ENCODE measurements around the gene BLOC1S4. TPM values are rescaled to one million over a fixed set of nuclear protein-coding genes. Genes with fewer than 3 reads are reported as not detected.

BLOC1S4 gene
- total RNA-seq, 1 experiment from 2014 or later = 14.9 TPM

DNA sequence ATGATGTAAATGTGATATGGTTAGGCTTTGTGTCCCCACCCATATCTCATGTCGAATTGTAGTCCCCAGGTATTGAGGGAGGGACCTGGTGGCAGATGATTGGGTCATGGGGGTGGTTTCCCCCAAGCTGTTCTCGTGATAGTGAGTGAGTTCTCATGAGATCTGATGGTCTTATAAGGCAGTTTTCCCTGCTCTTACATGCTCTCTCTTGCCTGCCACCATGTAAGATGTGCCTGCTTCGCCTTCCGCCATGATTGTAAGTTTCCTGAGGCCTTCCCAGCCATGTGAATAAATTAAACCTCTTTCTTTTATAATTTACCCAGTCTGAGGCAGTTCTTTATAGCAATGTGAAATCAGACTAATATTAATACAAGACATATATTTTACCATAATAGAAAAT, 23.9 kb downstream of the BLOC1S4 start:
- H3K27me3 ChIP-seq (ENCODE audit: insufficient read depth, low read length) = no peaks in the 10 kb centered on the region
- H2BK5ac ChIP-seq (ENCODE audit: insufficient read length, low read length) = no peak overlapping the region
- H3K27ac Mint-ChIP-seq = no peak overlapping the region
- peaks cover 6 to 8% of the 10 kb centered on the region in 2 experiments; a peak in 2 of 5 replicates for H3K9me3 Mint-ChIP-seq
- 0 out of 4 replicates have a peak, but pooled peaks cover 0 to 5% of the 10 kb centered on the region in 2 experiments for H3K4me1 Mint-ChIP-seq
- no peaks in the 10 kb centered on the region for H3K9me3 ChIP-seq (ENCODE audit: control insufficient read depth, low read depth, low read length)
- H4K8ac ChIP-seq (replicated peaks; ENCODE audit: insufficient read length, low read depth, low read length) = no peak overlapping the region
- H3K56ac ChIP-seq (ENCODE audit: insufficient read length, low read depth, low read length) = no peak overlapping the region
- no peak overlapping the region for H2AK5ac ChIP-seq (ENCODE audit: insufficient read length, low read length)
- H3K18ac ChIP-seq (ENCODE audit: insufficient read length, low read depth, low read length) = no peak overlapping the region
- H3K23me2 ChIP-seq (ENCODE audit: insufficient read length, low read depth, low read length, poor library complexity, severe bottlenecking) = no peaks in the 10 kb centered on the region
- no peak overlapping the region for H3K9ac ChIP-seq (ENCODE audit: extremely low read depth, insufficient read length, low read length)
- H4K5ac ChIP-seq (ENCODE audit: insufficient read length, low read depth, low read length) = no peak overlapping the region
- no peaks in the 10 kb centered on the region for H3K79me2 ChIP-seq (ENCODE audit: insufficient read depth, low read length)
- H3K4me3 Mint-ChIP-seq = no peak overlapping the region
- no peaks in the 10 kb centered on the region; a peak in 1 of 7 replicates for H3K36me3 Mint-ChIP-seq (ENCODE audit: insufficient read depth in 1 of 3, low read depth in 3 of 3)
- DNase-seq = no peak
- H3K27ac ChIP-seq (ENCODE audit: insufficient read length, low read depth, low read length) = no peak overlapping the region
- H3K27me3 Mint-ChIP-seq (ENCODE audit: low read depth) = peaks cover 1% of the 10 kb centered on the region
- peaks cover 2% of the 10 kb centered on the region for H4K20me1 ChIP-seq (ENCODE audit: control insufficient read depth, insufficient read depth, insufficient read length)
- H2BK15ac ChIP-seq (ENCODE audit: low read depth, low read length) = no peak overlapping the region
- H2BK12ac ChIP-seq (ENCODE audit: insufficient read length, low read depth, low read length) = no peak overlapping the region
- H3K23ac ChIP-seq (ENCODE audit: insufficient read length, low read depth, low read length) = no peak overlapping the region
- no peak overlapping the region for H2BK20ac ChIP-seq (ENCODE audit: low read depth, low read length, poor library complexity, severe bottlenecking)
- no peak overlapping the region for H4K91ac ChIP-seq (ENCODE audit: insufficient read length, low read depth, low read length)
- no peak overlapping the region for H2AFZ ChIP-seq (ENCODE audit: low read length)
- no peak overlapping the region for H3T11ph ChIP-seq (ENCODE audit: low read length)
- H2BK120ac ChIP-seq (ENCODE audit: low read depth, low read length, poor library complexity, severe bottlenecking) = no peak overlapping the region
- no peak overlapping the region for H3K4ac ChIP-seq (ENCODE audit: low read depth, low read length)
- TF ChIP-seq, protein P1, sequence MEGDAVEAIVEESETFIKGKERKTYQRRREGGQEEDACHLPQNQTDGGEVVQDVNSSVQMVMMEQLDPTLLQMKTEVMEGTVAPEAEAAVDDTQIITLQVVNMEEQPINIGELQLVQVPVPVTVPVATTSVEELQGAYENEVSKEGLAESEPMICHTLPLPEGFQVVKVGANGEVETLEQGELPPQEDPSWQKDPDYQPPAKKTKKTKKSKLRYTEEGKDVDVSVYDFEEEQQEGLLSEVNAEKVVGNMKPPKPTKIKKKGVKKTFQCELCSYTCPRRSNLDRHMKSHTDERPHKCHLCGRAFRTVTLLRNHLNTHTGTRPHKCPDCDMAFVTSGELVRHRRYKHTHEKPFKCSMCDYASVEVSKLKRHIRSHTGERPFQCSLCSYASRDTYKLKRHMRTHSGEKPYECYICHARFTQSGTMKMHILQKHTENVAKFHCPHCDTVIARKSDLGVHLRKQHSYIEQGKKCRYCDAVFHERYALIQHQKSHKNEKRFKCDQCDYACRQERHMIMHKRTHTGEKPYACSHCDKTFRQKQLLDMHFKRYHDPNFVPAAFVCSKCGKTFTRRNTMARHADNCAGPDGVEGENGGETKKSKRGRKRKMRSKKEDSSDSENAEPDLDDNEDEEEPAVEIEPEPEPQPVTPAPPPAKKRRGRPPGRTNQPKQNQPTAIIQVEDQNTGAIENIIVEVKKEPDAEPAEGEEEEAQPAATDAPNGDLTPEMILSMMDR (conservative IDR thresholded peaks at IDR 0.05) = no peak
- no peaks in the 10 kb centered on the region for H3K79me1 ChIP-seq (ENCODE audit: insufficient read depth, low read depth, low read length, poor library complexity, severe bottlenecking)
- WGBS (ENCODE audit: extremely low coverage, insufficient read length, low lambda C conversion rate) = no CpG with 5 or more reads among the region's 4 CpGs
- no peak overlapping the region for H3K4me2 ChIP-seq (ENCODE audit: insufficient read depth, insufficient read length, low read length)
- no peaks in the 10 kb centered on the region for H3K4me1 ChIP-seq (ENCODE audit: insufficient read depth, low read length)
- H3K14ac ChIP-seq (ENCODE audit: insufficient read depth, low read length) = no peak overlapping the region
